ENCODE measurements around the gene GJA5. TPM values are rescaled to one million over a fixed set of nuclear protein-coding genes. Genes with fewer than 3 reads are reported as not detected.

The GJA5 gene
- 2.9 and 38.4 TPM in 2 replicates for total RNA-seq

GRCh38 chr1:147760481-147761260, at the start of gene GJA5:
Gene GJA5 (minus strand): TSS chr1:147760602. CDS start chr1:147759238, 1,364 bp downstream.

Other genes starting within 250 kb of the GJA5 start
- gene BCL9, start 219.1 kb downstream of the GJA5 start, total RNA-seq, result 4.0 and 4.4 TPM in 2 replicates
- gene ACP6, start 90.1 kb downstream of the GJA5 start, total RNA-seq, result 4.3 and 8.1 TPM in 2 replicates
- not detected in 2 replicates for gene GJA8, start 142.2 kb upstream of the GJA5 start, total RNA-seq
- 13.9 and 14.8 TPM in 2 replicates for gene GPR89B, start 167.8 kb upstream of the GJA5 start, total RNA-seq